Stomach (tissue), 4 donors: ENCODE data around the gene SF3A2.

Experiments used
- CTCF ChIP-seq, 7 experiments: fragments of 450-650 bp in 4 of 7; fragments of 200-600 bp in 3 of 7; sonication (generic) in 3 of 7; IDR thresholded peaks; one replicate each; pipeline ENCODE4 v1.5.1; 2016 to 2019; ENCODE audit warnings: antibody characterized with exemption in 7 of 7, control low read depth in 2 of 7, mild to moderate bottlenecking in 1 of 7
- EP300 ChIP-seq: sonication (generic); formaldehyde crosslinking; IDR thresholded peaks from one replicate; pipeline ENCODE4 v1.6.1; 2017; ENCODE audit warnings: antibody characterized with exemption
- POLR2A ChIP-seq, 4 donors: fragments of 450-650 bp; IDR thresholded peaks; one replicate each; pipeline ENCODE4 v1.6.1; 2016; ENCODE audit warnings: antibody characterized with exemption in 4 of 4, control low read depth in 2 of 4, mild to moderate bottlenecking in 1 of 4, moderate library complexity in 1 of 4

GRCh38 chr19:2259336-2259735 is 22.7 kb downstream of the SF3A2 start:
- TF ChIP-seq CTCF (IDR thresholded peaks at IDR 0.05) (no peak), POLR2A (IDR thresholded peaks at IDR 0.05) (no peak), EP300 (no peak)
